SU-DHL-6 (cell line): ENCODE measurements around the gene GFPT2.

ENCODE experiments used
- H2AFZ ChIP-seq: fragments of 200-600 bp; sonication (generic); 2 replicates; pipeline ENCODE4 v1.6.1; 2014; ENCODE audit warnings: low read depth, mild to moderate bottlenecking, moderate library complexity, mixed read lengths, antibody characterized with exemption, low read length; ENCODE audit not compliant: severe bottlenecking
- H3F3A ChIP-seq: fragments of 200-600 bp; shearing (Covaris generic); 2 replicates; pipeline ENCODE4 v1.6.0; 2016; ENCODE audit warnings: antibody characterized with exemption, mild to moderate bottlenecking; ENCODE audit not compliant: insufficient read depth
- H3K27ac ChIP-seq: fragments of 200-600 bp; sonication (generic); 2 replicates; pipeline ENCODE4 v1.5.1; 2016; ENCODE audit warnings: low read depth, mild to moderate bottlenecking, low read length, moderate library complexity, mixed read lengths
- H3K27me3 ChIP-seq: fragments of 200-600 bp; sonication (generic), shearing (Covaris generic); 2 replicates; pipeline ENCODE4 v1.6.0; 2014; ENCODE audit warnings: mild to moderate bottlenecking, low read length
- H3K36me3 ChIP-seq: fragments of 200-600 bp; sonication (generic); 2 replicates; pipeline ENCODE4 v1.6.1; 2014; ENCODE audit warnings: mild to moderate bottlenecking, low read length, mixed read lengths
- H3K4me2 ChIP-seq: fragments of 300-600, 200-600 bp; shearing (Covaris generic), sonication (generic); 2 replicates; pipeline ENCODE4 v1.6.0; 2014; ENCODE audit warnings: low read length, low read depth, mild to moderate bottlenecking; ENCODE audit not compliant: poor library complexity, severe bottlenecking
- H3K4me3 ChIP-seq: fragments of 200-600 bp; sonication (generic); 2 replicates; pipeline ENCODE4 v1.5.1; 2014; ENCODE audit warnings: antibody characterized with exemption, low read length, mild to moderate bottlenecking, mixed read lengths; ENCODE audit not compliant: insufficient read depth, poor library complexity, severe bottlenecking
- H3K79me2 ChIP-seq: fragments of 200-600 bp; sonication (generic); 2 replicates; pipeline ENCODE4 v1.6.1; 2014; ENCODE audit warnings: mild to moderate bottlenecking, low read length, moderate library complexity; ENCODE audit not compliant: insufficient read depth
- H3K9ac ChIP-seq: fragments of 200-600 bp; sonication (generic); 2 replicates; pipeline ENCODE4 v1.7.0; 2014; ENCODE audit warnings: mild to moderate bottlenecking, low read length
- H3K9me2 ChIP-seq: fragments of 200-600 bp; sonication (generic); replicated peaks from 2 replicates; pipeline ENCODE4 v1.6.1; 2014; ENCODE audit warnings: low read length; ENCODE audit not compliant: insufficient read depth
- H3K9me3 ChIP-seq: fragments of 200-600 bp; sonication (generic); 2 replicates; pipeline ENCODE4 v1.6.1; 2014; ENCODE audit warnings: low read length, mixed read lengths; ENCODE audit not compliant: insufficient read depth
- H4K20me1 ChIP-seq: fragments of 200-600 bp; sonication (generic); 2 replicates; pipeline ENCODE4 v1.6.1; 2014; ENCODE audit warnings: low read depth, mild to moderate bottlenecking, antibody characterized with exemption, low read length, moderate library complexity, mixed read lengths
- EZH2phosphoT487 ChIP-seq: fragments of 200-600 bp; sonication (generic), shearing (Covaris generic); conservative IDR thresholded peaks from 2 replicates; pipeline ENCODE4 v1.6.1; 2018; ENCODE audit warnings: mild to moderate bottlenecking, antibody characterized with exemption, low read length, moderate library complexity, mixed read lengths
- TF ChIP-seq, protein P1 (sequence below): fragments of 200-600 bp; sonication (generic); IDR thresholded peaks from one replicate; pipeline ENCODE4 v1.5.1; 2017; ENCODE audit warnings: antibody characterized with exemption, mild to moderate bottlenecking, low read length, moderate library complexity; ENCODE audit not compliant: insufficient read depth, poor library complexity, severe bottlenecking

GFPT2 gene

DNA sequence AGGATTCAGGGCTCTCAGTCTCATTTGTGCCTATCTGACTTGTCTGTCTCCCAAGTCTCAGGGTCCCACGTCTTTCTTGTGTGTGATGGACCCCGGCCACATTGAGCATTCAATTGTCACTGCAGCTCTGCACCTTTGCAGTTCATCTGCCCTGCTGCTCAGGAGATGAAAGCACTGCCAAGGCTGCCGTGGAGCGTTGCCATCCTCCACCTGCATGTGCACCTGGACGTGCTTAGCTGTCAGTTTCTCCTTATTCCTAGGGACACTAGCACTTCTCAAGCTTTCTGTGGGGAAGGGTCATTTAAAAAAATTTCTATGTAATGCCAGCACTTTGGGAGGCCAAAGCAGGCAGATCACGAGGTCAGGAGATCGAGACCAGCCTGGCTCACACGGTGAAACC, 22.8 kb upstream of the GFPT2 start:
- no peak overlapping the region for H2AFZ ChIP-seq

DNA sequence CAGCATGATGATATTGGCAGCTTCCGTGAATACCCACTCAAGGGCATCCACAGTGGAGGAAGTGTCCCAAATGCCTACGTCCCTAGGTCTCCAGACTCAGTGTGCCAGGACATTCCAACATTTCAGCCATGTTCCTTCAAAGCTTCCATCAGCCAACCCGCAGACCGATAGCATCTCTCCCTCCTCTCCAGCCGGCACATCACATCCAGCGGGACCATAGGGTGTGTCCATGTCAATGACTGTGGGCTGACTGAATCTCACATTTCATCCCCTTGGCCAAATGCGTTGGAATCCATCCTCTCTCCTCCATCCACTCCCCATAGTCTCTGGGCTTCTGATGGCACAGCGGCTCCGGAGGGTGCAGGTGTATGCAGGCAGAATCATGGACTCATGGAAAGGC, 22.2 kb upstream of the GFPT2 start:
- no peak overlapping the region for H3K9ac ChIP-seq
- no peak for TF ChIP-seq EZH2phosphoT487
- TF ChIP-seq, protein P1, sequence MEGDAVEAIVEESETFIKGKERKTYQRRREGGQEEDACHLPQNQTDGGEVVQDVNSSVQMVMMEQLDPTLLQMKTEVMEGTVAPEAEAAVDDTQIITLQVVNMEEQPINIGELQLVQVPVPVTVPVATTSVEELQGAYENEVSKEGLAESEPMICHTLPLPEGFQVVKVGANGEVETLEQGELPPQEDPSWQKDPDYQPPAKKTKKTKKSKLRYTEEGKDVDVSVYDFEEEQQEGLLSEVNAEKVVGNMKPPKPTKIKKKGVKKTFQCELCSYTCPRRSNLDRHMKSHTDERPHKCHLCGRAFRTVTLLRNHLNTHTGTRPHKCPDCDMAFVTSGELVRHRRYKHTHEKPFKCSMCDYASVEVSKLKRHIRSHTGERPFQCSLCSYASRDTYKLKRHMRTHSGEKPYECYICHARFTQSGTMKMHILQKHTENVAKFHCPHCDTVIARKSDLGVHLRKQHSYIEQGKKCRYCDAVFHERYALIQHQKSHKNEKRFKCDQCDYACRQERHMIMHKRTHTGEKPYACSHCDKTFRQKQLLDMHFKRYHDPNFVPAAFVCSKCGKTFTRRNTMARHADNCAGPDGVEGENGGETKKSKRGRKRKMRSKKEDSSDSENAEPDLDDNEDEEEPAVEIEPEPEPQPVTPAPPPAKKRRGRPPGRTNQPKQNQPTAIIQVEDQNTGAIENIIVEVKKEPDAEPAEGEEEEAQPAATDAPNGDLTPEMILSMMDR: no peak
- H3K27ac ChIP-seq: no peak overlapping the region
- no peaks in the 10 kb centered on the region for H3F3A ChIP-seq
- no peak overlapping the region for H3K4me2 ChIP-seq
- H3K36me3 ChIP-seq: no peaks in the 10 kb centered on the region
- no peaks in the 10 kb centered on the region for H3K27me3 ChIP-seq
- H3K9me2 ChIP-seq: no peaks in the 10 kb centered on the region
- no peak overlapping the region for H3K4me3 ChIP-seq
- no peaks in the 10 kb centered on the region for H3K79me2 ChIP-seq
- no peaks in the 10 kb centered on the region for H3K9me3 ChIP-seq
- no peak overlapping the region for H2AFZ ChIP-seq
- H4K20me1 ChIP-seq: no peaks in the 10 kb centered on the region

More for the DNA sequence above, 22.8 kb upstream of the GFPT2 start:
- no peaks in the 10 kb centered on the region for H3K9me3 ChIP-seq
- no peaks in the 10 kb centered on the region for H3K9me2 ChIP-seq
- no peak overlapping the region for H3K4me2 ChIP-seq
- H3K36me3 ChIP-seq: no peaks in the 10 kb centered on the region
- H3F3A ChIP-seq: no peaks in the 10 kb centered on the region
- no peak for TF ChIP-seq EZH2phosphoT487
- TF ChIP-seq, protein P1: no peak
- H3K27me3 ChIP-seq: no peaks in the 10 kb centered on the region
- no peak overlapping the region for H3K9ac ChIP-seq
- no peaks in the 10 kb centered on the region for H3K79me2 ChIP-seq
- no peaks in the 10 kb centered on the region for H4K20me1 ChIP-seq
- H3K4me3 ChIP-seq: no peak overlapping the region
- no peak overlapping the region for H3K27ac ChIP-seq

DNA sequence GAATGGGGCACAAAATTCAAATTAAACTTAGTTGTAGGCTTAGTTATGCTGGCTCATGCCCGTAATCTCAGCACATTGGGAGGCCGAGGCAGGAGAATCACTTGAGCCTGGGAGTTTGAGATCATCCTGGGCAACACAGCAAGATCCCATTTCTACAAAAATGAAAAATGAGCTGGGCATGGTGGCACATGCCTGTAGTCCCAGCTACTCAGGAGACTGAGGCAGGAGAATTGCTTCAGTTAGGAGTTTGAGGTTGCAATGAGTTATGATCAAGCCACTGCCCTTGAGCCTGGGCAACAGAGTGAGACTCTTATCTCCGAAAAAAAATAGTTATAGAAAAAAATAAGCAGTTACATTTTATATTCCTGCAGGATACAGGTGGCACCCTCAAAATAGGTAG, 20.7 kb upstream of the GFPT2 start:
- no peaks in the 10 kb centered on the region for H3K9me2 ChIP-seq
- H3K36me3 ChIP-seq: no peaks in the 10 kb centered on the region
- TF ChIP-seq, protein P1: no peak
- TF ChIP-seq EZH2phosphoT487: no peak
- H3K4me3 ChIP-seq: no peak overlapping the region
- H3K27ac ChIP-seq: no peak overlapping the region
- H3K79me2 ChIP-seq: no peaks in the 10 kb centered on the region
- H3F3A ChIP-seq: no peaks in the 10 kb centered on the region
- no peaks in the 10 kb centered on the region for H3K27me3 ChIP-seq
- H2AFZ ChIP-seq: no peak overlapping the region
- no peaks in the 10 kb centered on the region for H3K9me3 ChIP-seq
- H3K9ac ChIP-seq: no peak overlapping the region
- H3K4me2 ChIP-seq: no peak overlapping the region
- H4K20me1 ChIP-seq: no peaks in the 10 kb centered on the region

DNA sequence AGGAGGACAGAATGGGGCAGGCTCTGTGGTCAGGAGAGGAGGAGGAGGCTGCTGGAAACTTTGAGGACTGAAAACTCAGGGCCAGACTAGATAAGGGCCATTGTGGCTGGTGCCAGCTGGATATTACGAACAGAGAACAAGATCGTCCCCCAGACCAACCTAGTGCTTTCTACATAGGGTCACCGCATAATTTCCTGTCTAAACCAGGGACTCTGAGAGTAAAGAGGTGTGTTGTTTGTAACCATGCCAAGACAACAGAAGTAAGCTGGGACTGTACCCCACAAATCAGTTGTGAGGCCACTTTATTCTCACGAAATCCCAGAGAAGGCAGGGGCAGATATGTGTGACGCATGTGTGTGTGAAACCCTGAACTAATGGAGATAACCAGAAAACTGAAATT, 20.3 kb upstream of the GFPT2 start:
- no peak overlapping the region for H3K4me2 ChIP-seq
- TF ChIP-seq, protein P1: no peak
- no peak for TF ChIP-seq EZH2phosphoT487
- no peak overlapping the region for H2AFZ ChIP-seq
- no peaks in the 10 kb centered on the region for H3K36me3 ChIP-seq
- no peaks in the 10 kb centered on the region for H3F3A ChIP-seq
- no peak overlapping the region for H3K27ac ChIP-seq
- no peaks in the 10 kb centered on the region for H3K9me3 ChIP-seq
- H3K4me3 ChIP-seq: no peak overlapping the region
- no peaks in the 10 kb centered on the region for H4K20me1 ChIP-seq
- no peaks in the 10 kb centered on the region for H3K79me2 ChIP-seq
- H3K9me2 ChIP-seq: no peaks in the 10 kb centered on the region
- H3K9ac ChIP-seq: no peak overlapping the region
- H3K27me3 ChIP-seq: no peaks in the 10 kb centered on the region
